ENCODE results near the gene CPNE7.

- TF ChIP-seq GLI4 (tag by site-specific recombination; IDR thresholded peaks at IDR 0.05) (no peak), ZNF121 (tag by site-specific recombination; IDR thresholded peaks at IDR 0.05) (no peak), ZNF629 (tag by site-specific recombination; IDR thresholded peaks at IDR 0.05) (no peak), ZFP41 (tag by site-specific recombination; IDR thresholded peaks at IDR 0.05; ENCODE audit: borderline replicate concordance) (no peak), CTCF (tag by site-specific recombination; IDR thresholded peaks at IDR 0.05) (no peak), ZNF248 (tag by site-specific recombination; IDR thresholded peaks at IDR 0.05) (no peak), ZNF707 (tag by site-specific recombination; IDR thresholded peaks at IDR 0.05) (no peak), BCL11B (tag by site-specific recombination; IDR thresholded peaks at IDR 0.05; ENCODE audit: low read depth) (no peak)
- TF ChIP-seq, protein P1, sequence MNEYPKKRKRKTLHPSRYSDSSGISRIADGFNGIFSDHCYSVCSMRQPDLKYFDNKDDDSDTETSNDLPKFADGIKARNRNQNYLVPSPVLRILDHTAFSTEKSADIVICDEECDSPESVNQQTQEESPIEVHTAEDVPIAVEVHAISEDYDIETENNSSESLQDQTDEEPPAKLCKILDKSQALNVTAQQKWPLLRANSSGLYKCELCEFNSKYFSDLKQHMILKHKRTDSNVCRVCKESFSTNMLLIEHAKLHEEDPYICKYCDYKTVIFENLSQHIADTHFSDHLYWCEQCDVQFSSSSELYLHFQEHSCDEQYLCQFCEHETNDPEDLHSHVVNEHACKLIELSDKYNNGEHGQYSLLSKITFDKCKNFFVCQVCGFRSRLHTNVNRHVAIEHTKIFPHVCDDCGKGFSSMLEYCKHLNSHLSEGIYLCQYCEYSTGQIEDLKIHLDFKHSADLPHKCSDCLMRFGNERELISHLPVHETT (tag by site-specific recombination; IDR thresholded peaks at IDR 0.05), result no peak
- TF ChIP-seq, protein P2, sequence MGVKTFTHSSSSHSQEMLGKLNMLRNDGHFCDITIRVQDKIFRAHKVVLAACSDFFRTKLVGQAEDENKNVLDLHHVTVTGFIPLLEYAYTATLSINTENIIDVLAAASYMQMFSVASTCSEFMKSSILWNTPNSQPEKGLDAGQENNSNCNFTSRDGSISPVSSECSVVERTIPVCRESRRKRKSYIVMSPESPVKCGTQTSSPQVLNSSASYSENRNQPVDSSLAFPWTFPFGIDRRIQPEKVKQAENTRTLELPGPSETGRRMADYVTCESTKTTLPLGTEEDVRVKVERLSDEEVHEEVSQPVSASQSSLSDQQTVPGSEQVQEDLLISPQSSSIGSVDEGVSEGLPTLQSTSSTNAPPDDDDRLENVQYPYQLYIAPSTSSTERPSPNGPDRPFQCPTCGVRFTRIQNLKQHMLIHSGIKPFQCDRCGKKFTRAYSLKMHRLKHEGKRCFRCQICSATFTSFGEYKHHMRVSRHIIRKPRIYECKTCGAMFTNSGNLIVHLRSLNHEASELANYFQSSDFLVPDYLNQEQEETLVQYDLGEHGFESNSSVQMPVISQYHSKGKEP (tag by site-specific recombination; IDR thresholded peaks at IDR 0.05), result no peak
- TF ChIP-seq, protein P3, sequence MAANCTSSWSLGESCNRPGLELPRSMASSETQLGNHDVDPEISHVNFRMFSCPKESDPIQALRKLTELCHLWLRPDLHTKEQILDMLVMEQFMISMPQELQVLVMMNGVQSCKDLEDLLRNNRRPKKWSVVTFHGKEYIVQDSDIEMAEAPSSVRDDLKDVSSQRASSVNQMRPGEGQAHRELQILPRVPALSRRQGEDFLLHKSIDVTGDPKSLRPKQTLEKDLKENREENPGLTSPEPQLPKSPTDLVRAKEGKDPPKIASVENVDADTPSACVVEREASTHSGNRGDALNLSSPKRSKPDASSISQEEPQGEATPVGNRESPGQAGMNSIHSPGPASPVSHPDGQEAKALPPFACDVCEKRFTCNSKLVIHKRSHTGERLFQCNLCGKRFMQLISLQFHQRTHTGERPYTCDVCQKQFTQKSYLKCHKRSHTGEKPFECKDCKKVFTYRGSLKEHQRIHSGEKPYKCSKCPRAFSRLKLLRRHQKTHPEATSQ (tag by site-specific recombination; IDR thresholded peaks at IDR 0.05), result no peak
These were observed 61.1 kb downstream of the CPNE7 start for GRCh38 chr16:89636663-89637062.

Data from HEK293 (cell line).